Measurements from ENCODE around the gene KRT72. TPM values are rescaled to one million over a fixed set of nuclear protein-coding genes. Genes with fewer than 3 reads are reported as not detected.

The KRT72 gene
- total RNA-seq, 1 experiment from 2014 or later: 0.17 TPM

- TF ChIP-seq ZBTB33 (IDR thresholded peaks at IDR 0.05; ENCODE audit: extremely low read depth, insufficient replicate concordance, low read length) (no peak), EZH2phosphoT487 (IDR thresholded peaks at IDR 0.05; ENCODE audit: borderline replicate concordance) (no peak), JUND (IDR thresholded peaks at IDR 0.05) (no peak), RAD21 (IDR thresholded peaks at IDR 0.05; ENCODE audit: low read depth) (no peak), EGR1 (IDR thresholded peaks at IDR 0.05; ENCODE audit: low read depth) (no peak), MAX (IDR thresholded peaks at IDR 0.05) (no peak), ELF1 (IDR thresholded peaks at IDR 0.05; ENCODE audit: borderline replicate concordance, low read depth) (no peak), POLR2A (IDR thresholded peaks at IDR 0.05; ENCODE audit: borderline replicate concordance, extremely low read depth, insufficient read depth, insufficient read length) (no peak), SIN3A (IDR thresholded peaks at IDR 0.05; ENCODE audit: low read depth) (no peak), TCF7L2 (IDR thresholded peaks at IDR 0.05; ENCODE audit: borderline replicate concordance, extremely low read depth, insufficient read depth, insufficient read length) (no peak)
Observed at GRCh38 chr12:52585066-52585465, 16.2 kb downstream of the KRT72 start (continued).

- H3K79me2 ChIP-seq (ENCODE audit: insufficient read depth, low read length): no peaks in the 10 kb centered on the region
- ATAC-seq: no peak
- RAD21 ChIA-PET (ENCODE audit: low non-redundant PET in 1 of 2, low total read pairs in 2 of 2, uncharacterized antibody in 2 of 2, unreplicated experiment in 2 of 2): interaction anchor here in 1 of 2 experiments (0.6 to 2.4 kb wide), 4 partner anchors 188 to 408 kb away, joined by 3 to 7 read pairs (median 4); no protein-coding TSS in a partner anchor
- H3K27me3 ChIP-seq (ENCODE audit: insufficient read depth, low read length): no peaks in the 10 kb centered on the region
- no peaks in the 10 kb centered on the region for H4K20me1 ChIP-seq (ENCODE audit: insufficient read depth)
- CTCF ChIA-PET: interaction anchor here (0.8 to 4.6 kb wide), 7 partner anchors 22 to 295 kb away, joined by 3 to 29 read pairs (median 6); no protein-coding TSS in a partner anchor
- DNase-seq (ENCODE audit: low read depth, low spot score): no peak
- H2AFZ ChIP-seq (ENCODE audit: low read depth, low read length, poor library complexity, severe bottlenecking): no peak overlapping the region
- no peak overlapping the region for H3K9ac ChIP-seq (ENCODE audit: low read length)
- no peak overlapping the region for H3K27ac ChIP-seq (ENCODE audit: low read depth, low read length)
- H3K4me2 ChIP-seq (ENCODE audit: low read length): no peak overlapping the region
- no peaks in the 10 kb centered on the region for H3K36me3 ChIP-seq (ENCODE audit: control insufficient read depth in 1 of 2, insufficient read depth in 2 of 2, low read length in 2 of 2)
- BruUV-seq (replicated peaks): no TSS peak
- no peak overlapping the region for H3K4me3 ChIP-seq (replicated peaks in 1 of 2; ENCODE audit: low read depth in 1 of 2, low read length in 2 of 2)
- POLR2A ChIA-PET: no interaction called here
- intact Hi-C loops (cut with micrococcal nuclease): loop anchor here (5.0 kb wide), 2 partner anchors 192 to 427 kb away; no protein-coding TSS in a partner anchor
- no peaks in the 10 kb centered on the region for H3K9me2 ChIP-seq (ENCODE audit: insufficient read depth)
- peaks cover 0 to 40% of the 10 kb centered on the region in 2 experiments; a peak in 3 of 4 replicates for H3K4me1 ChIP-seq (ENCODE audit: control insufficient read depth in 1 of 2, insufficient read depth in 2 of 2, low read length in 2 of 2)
- no peaks in the 10 kb centered on the region for H3K9me3 ChIP-seq (ENCODE audit: control insufficient read depth in 1 of 2, insufficient read depth in 1 of 2, low read depth in 1 of 2, low read length in 2 of 2)
- TF ChIP-seq RAD21 (IDR thresholded peaks at IDR 0.05; ENCODE audit: low read depth) (no peak), FOSL1 (IDR thresholded peaks at IDR 0.05; ENCODE audit: low read depth) (no peak), POLR2A (IDR thresholded peaks at IDR 0.05; ENCODE audit: borderline replicate concordance, extremely low read depth, insufficient read depth, insufficient read length) (no peak), EZH2phosphoT487 (IDR thresholded peaks at IDR 0.05; ENCODE audit: borderline replicate concordance) (no peak), TCF7L2 (IDR thresholded peaks at IDR 0.05; ENCODE audit: borderline replicate concordance, extremely low read depth, insufficient read depth, insufficient read length) (no peak), EGR1 (IDR thresholded peaks at IDR 0.05; ENCODE audit: low read depth) (no peak), SIN3A (IDR thresholded peaks at IDR 0.05; ENCODE audit: low read depth) (no peak), REST (IDR thresholded peaks at IDR 0.05; ENCODE audit: low read depth) (no peak), POLR2AphosphoS5 (IDR thresholded peaks at IDR 0.05; ENCODE audit: low read depth, low read length) (no peak), SP1 (IDR thresholded peaks at IDR 0.05; ENCODE audit: low read depth) (no peak), ZBTB33 (IDR thresholded peaks at IDR 0.05; ENCODE audit: extremely low read depth, insufficient replicate concordance, low read length) (no peak), JUND (IDR thresholded peaks at IDR 0.05) (no peak), CBX3 (IDR thresholded peaks at IDR 0.05; ENCODE audit: low read depth) (no peak), ZFX (IDR thresholded peaks at IDR 0.05) (no peak), EZH2 (IDR thresholded peaks at IDR 0.05) (no peak)
Observed at GRCh38 chr12:52584156-52584682, 17.0 kb downstream of the KRT72 start.

Measured in HCT116 (cell line).